GM12874 (cell line): Measurements from ENCODE around the gene PCBD1.

ENCODE experiments used
- CTCF ChIP-seq: IDR thresholded peaks from 2 replicates; pipeline ENCODE4 v1.5.1; 2011; ENCODE audit warnings: low read depth, mild to moderate bottlenecking, control low read depth, low read length, moderate library complexity; ENCODE audit not compliant: insufficient read depth

The PCBD1 gene

GRCh38 chr10:70834021-70834420 is 54.3 kb downstream of the PCBD1 start:
- TF ChIP-seq CTCF = no peak

GRCh38 chr10:70833601-70834000 is 54.8 kb downstream of the PCBD1 start:
- no peak for TF ChIP-seq CTCF
